ENCODE measurements around the gene EBF3. TPM values are rescaled to one million over a fixed set of nuclear protein-coding genes. Genes with fewer than 3 reads are reported as not detected.

The EBF3 gene
- total RNA-seq, 1 donor from 2014 or later = 1.2 TPM

GRCh38 chr10:129868449-129869035 is 95.5 kb downstream of the EBF3 start:
- DNase-seq (ENCODE audit: low spot score in 2 of 2, unreplicated experiment in 2 of 2) = no peak
- no peaks in the 10 kb centered on the region for H3K36me3 Mint-ChIP-seq
- no peak overlapping the region for H3K4me3 Mint-ChIP-seq
- peaks cover 8% of the 10 kb centered on the region for H3K4me1 Mint-ChIP-seq
- no peaks in the 10 kb centered on the region for H3K27me3 Mint-ChIP-seq (ENCODE audit: low read depth)
- no peaks in the 10 kb centered on the region for H3K9me3 Mint-ChIP-seq
- TF ChIP-seq, protein P1, sequence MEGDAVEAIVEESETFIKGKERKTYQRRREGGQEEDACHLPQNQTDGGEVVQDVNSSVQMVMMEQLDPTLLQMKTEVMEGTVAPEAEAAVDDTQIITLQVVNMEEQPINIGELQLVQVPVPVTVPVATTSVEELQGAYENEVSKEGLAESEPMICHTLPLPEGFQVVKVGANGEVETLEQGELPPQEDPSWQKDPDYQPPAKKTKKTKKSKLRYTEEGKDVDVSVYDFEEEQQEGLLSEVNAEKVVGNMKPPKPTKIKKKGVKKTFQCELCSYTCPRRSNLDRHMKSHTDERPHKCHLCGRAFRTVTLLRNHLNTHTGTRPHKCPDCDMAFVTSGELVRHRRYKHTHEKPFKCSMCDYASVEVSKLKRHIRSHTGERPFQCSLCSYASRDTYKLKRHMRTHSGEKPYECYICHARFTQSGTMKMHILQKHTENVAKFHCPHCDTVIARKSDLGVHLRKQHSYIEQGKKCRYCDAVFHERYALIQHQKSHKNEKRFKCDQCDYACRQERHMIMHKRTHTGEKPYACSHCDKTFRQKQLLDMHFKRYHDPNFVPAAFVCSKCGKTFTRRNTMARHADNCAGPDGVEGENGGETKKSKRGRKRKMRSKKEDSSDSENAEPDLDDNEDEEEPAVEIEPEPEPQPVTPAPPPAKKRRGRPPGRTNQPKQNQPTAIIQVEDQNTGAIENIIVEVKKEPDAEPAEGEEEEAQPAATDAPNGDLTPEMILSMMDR (IDR thresholded peaks at IDR 0.05; ENCODE audit: unreplicated experiment) = no peak
- no peak overlapping the region for H3K27ac Mint-ChIP-seq

DNA sequence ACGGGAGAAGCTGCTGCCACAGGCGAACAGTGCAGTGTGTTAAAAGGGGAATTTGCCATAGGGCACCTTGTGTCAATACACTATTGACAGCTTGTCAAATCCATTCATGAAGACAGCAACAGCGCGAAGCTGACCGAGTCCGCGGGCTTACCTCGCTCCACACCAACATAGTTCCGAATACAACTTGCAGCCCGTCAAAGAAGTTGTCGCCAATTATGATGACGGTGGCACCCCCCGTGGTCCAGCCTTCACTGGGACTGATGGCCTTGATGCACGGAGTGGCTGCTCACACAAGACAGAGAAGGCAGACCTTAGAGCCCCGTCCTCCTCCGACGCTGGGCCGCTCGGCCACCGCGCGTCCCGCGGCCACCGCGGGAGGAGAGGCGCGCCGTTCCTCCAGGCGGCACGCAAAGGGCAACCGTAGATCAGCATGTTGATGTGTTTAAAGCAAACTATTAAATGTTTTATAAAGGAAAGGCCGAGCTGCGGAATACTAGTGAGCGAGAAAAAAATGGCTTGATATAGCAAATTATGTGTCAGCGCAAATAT is 96.4 kb downstream of the EBF3 start:
- Mint-ChIP-seq H3K4me3 (no peak overlapping the region), H3K27me3 (ENCODE audit: low read depth) (no peaks in the 10 kb centered on the region), H3K27ac (no peak overlapping the region), H3K4me1 (peaks cover 10% of the 10 kb centered on the region), H3K36me3 (no peaks in the 10 kb centered on the region), H3K9me3 (no peaks in the 10 kb centered on the region)
- DNase-seq (ENCODE audit: low spot score in 2 of 2, unreplicated experiment in 2 of 2) = no peak
- TF ChIP-seq, protein P1 (IDR thresholded peaks at IDR 0.05; ENCODE audit: unreplicated experiment) = no peak

- Mint-ChIP-seq H3K27ac (no peak overlapping the region), H3K4me3 (no peak overlapping the region), H3K27me3 (ENCODE audit: low read depth) (no peaks in the 10 kb centered on the region), H3K36me3 (no peaks in the 10 kb centered on the region), H3K4me1 (peaks cover 10% of the 10 kb centered on the region), H3K9me3 (no peaks in the 10 kb centered on the region)
- DNase-seq (ENCODE audit: low spot score in 2 of 2, unreplicated experiment in 2 of 2) = no peak
- TF ChIP-seq, protein P1 (IDR thresholded peaks at IDR 0.05; ENCODE audit: unreplicated experiment) = no peak
Measured at GRCh38 chr10:129866894-129867293, 97.2 kb downstream of the EBF3 start.

DNA sequence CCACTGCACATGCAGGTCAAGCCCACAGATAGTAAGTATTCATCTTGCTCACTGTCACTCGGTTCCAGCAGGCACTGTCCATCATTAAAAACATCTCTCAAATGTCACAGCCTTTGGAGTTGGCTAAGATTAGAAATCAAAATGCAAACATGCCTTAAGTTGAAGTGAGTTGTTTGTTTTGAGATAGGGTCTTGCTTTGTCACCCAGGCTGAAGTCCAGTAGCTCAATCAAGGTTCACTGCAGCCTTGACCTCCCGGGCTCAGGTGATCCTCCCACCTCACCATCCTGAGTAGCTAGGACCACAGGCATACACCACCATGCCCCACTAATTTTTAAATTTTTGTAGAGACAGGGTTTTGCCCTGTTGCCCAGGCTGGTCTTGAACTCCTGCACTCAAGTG is 98.1 kb downstream of the EBF3 start:
- H3K4me3 Mint-ChIP-seq = no peak overlapping the region
- TF ChIP-seq, protein P1 (IDR thresholded peaks at IDR 0.05; ENCODE audit: unreplicated experiment) = no peak
- peaks cover 6% of the 10 kb centered on the region for H3K4me1 Mint-ChIP-seq
- no peaks in the 10 kb centered on the region for H3K36me3 Mint-ChIP-seq
- H3K27me3 Mint-ChIP-seq (ENCODE audit: low read depth) = peaks cover 2% of the 10 kb centered on the region
- no peak for DNase-seq (ENCODE audit: low spot score in 2 of 2, unreplicated experiment in 2 of 2)
- H3K27ac Mint-ChIP-seq = no peak overlapping the region
- no peaks in the 10 kb centered on the region for H3K9me3 Mint-ChIP-seq

DNA sequence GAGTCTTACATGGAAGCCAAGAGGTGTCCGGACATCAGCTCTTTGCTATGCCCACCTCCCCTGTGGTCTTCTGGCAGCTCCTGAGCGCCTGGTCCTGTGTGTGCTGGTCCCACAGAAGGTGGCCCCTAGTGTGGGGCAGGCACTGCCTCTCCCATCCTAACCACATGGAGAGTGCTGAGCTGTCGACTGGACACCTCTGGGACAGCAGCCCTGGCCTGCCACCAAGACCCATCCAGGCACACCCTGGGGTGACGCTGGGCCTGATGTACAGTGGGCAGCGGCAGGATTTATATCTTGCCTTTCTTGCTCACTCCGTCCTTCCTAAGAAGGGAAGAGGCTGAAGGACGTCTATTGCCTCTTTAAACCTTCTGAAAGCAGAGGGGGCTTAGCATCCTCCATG is 98.7 kb downstream of the EBF3 start:
- H3K9me3 Mint-ChIP-seq = no peaks in the 10 kb centered on the region
- no peak for DNase-seq (ENCODE audit: low spot score in 2 of 2, unreplicated experiment in 2 of 2)
- H3K27ac Mint-ChIP-seq = no peak overlapping the region
- peaks cover 2% of the 10 kb centered on the region for H3K27me3 Mint-ChIP-seq (ENCODE audit: low read depth)
- H3K4me3 Mint-ChIP-seq = no peak overlapping the region
- TF ChIP-seq, protein P1 (IDR thresholded peaks at IDR 0.05; ENCODE audit: unreplicated experiment) = no peak
- H3K4me1 Mint-ChIP-seq = peaks cover 3% of the 10 kb centered on the region
- no peaks in the 10 kb centered on the region for H3K36me3 Mint-ChIP-seq
